ENCODE measurements around the gene CFI.

GRCh38 chr4:109730619-109731545 lies 70.9 kb downstream of the CFI start:
- no peak for TF ChIP-seq CTCF (conservative IDR thresholded peaks at IDR 0.05; ENCODE audit: low read length)
- no peak for TF ChIP-seq EZH2phosphoT487 (IDR thresholded peaks at IDR 0.05; ENCODE audit: borderline replicate concordance, low read depth, low read length)
